PC-3 (cell line): ENCODE results near the gene ZNF738.
"Not testable (repeated sequence)": the region's sequence is repeated elsewhere in the genome, so short reads cannot be mapped to it uniquely, and the experiment has no call there.

Source experiments
- CTCF ChIP-seq: fragments of 300-600 bp; sonication (generic); conservative IDR thresholded peaks from 2 replicates; pipeline ENCODE4 v1.5.1; 2017; ENCODE audit warnings: antibody characterized with exemption, low read depth, mild to moderate bottlenecking, low read length
- EZH2 ChIP-seq: fragments of 300-600 bp; sonication (generic); IDR thresholded peaks from one replicate; pipeline ENCODE4 v1.6.1; 2017; ENCODE audit warnings: antibody characterized with exemption, mild to moderate bottlenecking, low read length; ENCODE audit not compliant: unreplicated experiment
- EZH2phosphoT487 ChIP-seq: fragments of 300-600 bp; sonication (generic); IDR thresholded peaks from 2 replicates; pipeline ENCODE4 v1.6.1; 2018; ENCODE audit warnings: mild to moderate bottlenecking, antibody characterized with exemption, low read length, borderline replicate concordance

DNA sequence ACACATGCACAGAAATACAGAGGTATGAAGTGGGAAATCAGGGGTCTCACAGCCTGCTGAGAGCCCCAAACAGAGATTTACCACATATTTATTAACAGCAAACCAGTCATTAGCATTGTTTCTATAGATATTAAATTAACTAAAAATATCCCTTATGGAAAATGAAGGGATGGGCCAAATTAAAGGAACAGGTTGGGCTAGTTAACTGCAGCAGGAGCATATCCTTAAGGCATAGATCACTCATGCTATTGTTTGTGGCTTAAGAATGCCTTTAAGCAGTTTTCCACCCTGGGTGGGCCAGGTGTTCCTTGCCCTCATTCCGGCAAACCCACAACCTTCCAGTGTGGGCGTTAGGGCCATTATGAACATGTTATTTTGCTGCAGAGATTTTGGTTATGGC is 14.0 kb upstream of the ZNF738 start:
- TF ChIP-seq CTCF, EZH2phosphoT487, EZH2: not testable (repeated sequence)
